GM23338 (cell line): ENCODE measurements around the gene TRNP1. TPM values are rescaled to one million over a fixed set of nuclear protein-coding genes. Genes with fewer than 3 reads are reported as not detected.

ENCODE experiments used
- ATAC-seq: fragments of 200-7000 bp; cut with Tn5 transposase; 3 replicates; pipeline ENCODE4 v1.9.1; 2020
- DNase-seq: peaks from one replicate; pipeline ENCODE4 v3.0.0-alpha.2; 2015; ENCODE audit warnings: low spot score
- H2AFZ ChIP-seq: fragments of 200-600 bp; sonication (generic); 2 replicates; pipeline ENCODE4 v1.8.0; 2016; ENCODE audit warnings: antibody characterized with exemption, mild to moderate bottlenecking, moderate library complexity
- H3F3A ChIP-seq: fragments of 200-600 bp; sonication (generic); replicated peaks from 2 replicates; pipeline ENCODE4 v1.8.0; 2017; ENCODE audit warnings: antibody characterized with exemption, mixed run types, low read depth
- H3K27ac ChIP-seq: fragments of 200-600 bp; sonication (generic); 2 replicates; pipeline ENCODE4 v1.6.1; 2016; ENCODE audit warnings: low read depth
- H3K27me3 ChIP-seq: fragments of 200-600 bp; sonication (generic); 2 replicates; pipeline ENCODE4 v1.8.0; 2016; ENCODE audit warnings: mild to moderate bottlenecking, mixed run types, moderate library complexity; ENCODE audit not compliant: insufficient read depth
- H3K36me3 ChIP-seq: fragments of 200-600 bp; sonication (generic); 2 replicates; pipeline ENCODE4 v1.8.0; 2016; ENCODE audit warnings: mild to moderate bottlenecking; ENCODE audit not compliant: insufficient read depth
- H3K4me1 ChIP-seq: fragments of 200-600 bp; sonication (generic); 2 replicates; pipeline ENCODE4 v1.8.0; 2016; ENCODE audit warnings: mild to moderate bottlenecking, moderate library complexity; ENCODE audit not compliant: insufficient read depth
- H3K4me2 ChIP-seq: fragments of 200-600 bp; sonication (generic); 2 replicates; pipeline ENCODE4 v1.7.1; 2017; ENCODE audit warnings: mixed run types
- H3K4me3 ChIP-seq: fragments of 200-600 bp; sonication (generic); 2 replicates; pipeline ENCODE4 v1.6.1; 2016; ENCODE audit warnings: mixed run types
- H3K79me2 ChIP-seq: fragments of 200-600 bp; sonication (generic); replicated peaks from 2 replicates; pipeline ENCODE4 v1.8.0; 2017; ENCODE audit warnings: mild to moderate bottlenecking; ENCODE audit not compliant: insufficient read depth
- H3K9me2 ChIP-seq: fragments of 200-600 bp; sonication (generic); 2 replicates; pipeline ENCODE4 v1.8.0; 2017; ENCODE audit not compliant: insufficient read depth
- H4K20me1 ChIP-seq: fragments of 200-600 bp; sonication (generic); replicated peaks from 2 replicates; pipeline ENCODE4 v1.8.0; 2017; ENCODE audit warnings: mild to moderate bottlenecking; ENCODE audit not compliant: insufficient read depth
- H3K27ac Mint-ChIP-seq: 2 replicates; pipeline ENCODE4 v1.8.0; 2020; ENCODE audit warnings: inconsistent platforms, mild to moderate bottlenecking, moderate library complexity, mixed read lengths
- H3K27me3 Mint-ChIP-seq: 3 replicates; pipeline ENCODE4 v1.8.0; 2022; ENCODE audit warnings: low read depth, mild to moderate bottlenecking, moderate library complexity, mixed read lengths, inconsistent platforms; ENCODE audit not compliant: insufficient read depth, poor library complexity
- H3K36me3 Mint-ChIP-seq: 3 replicates; pipeline ENCODE4 v1.8.0; 2021; ENCODE audit warnings: low read depth, mild to moderate bottlenecking, inconsistent platforms, moderate library complexity, mixed read lengths
- H3K4me1 Mint-ChIP-seq: 3 replicates; pipeline ENCODE4 v1.8.0; 2020; ENCODE audit warnings: mild to moderate bottlenecking, inconsistent platforms, mixed read lengths
- H3K4me3 Mint-ChIP-seq: 3 replicates; pipeline ENCODE4 v1.8.0; 2021; ENCODE audit warnings: moderate library complexity, mild to moderate bottlenecking, inconsistent platforms, mixed read lengths
- H3K9me3 Mint-ChIP-seq: 3 replicates; pipeline ENCODE4 v1.8.0; 2020; ENCODE audit warnings: moderate library complexity, mild to moderate bottlenecking, inconsistent platforms, mixed read lengths
- CREB1 ChIP-seq: fragments of 250-450 bp; sonication (Bioruptor Pico); IDR thresholded peaks from 2 replicates; pipeline ENCODE4 v1.5.0; 2020; ENCODE audit warnings: low read depth, mild to moderate bottlenecking, moderate library complexity
- EZH2 ChIP-seq: fragments of 200-600 bp; sonication (generic); IDR thresholded peaks from one replicate; pipeline ENCODE4 v1.8.0; 2017; ENCODE audit warnings: antibody characterized with exemption, mild to moderate bottlenecking, low read depth; ENCODE audit not compliant: unreplicated experiment
- EZH2phosphoT487 ChIP-seq: fragments of 200-600 bp; sonication (generic); IDR thresholded peaks from one replicate; pipeline ENCODE4 v1.8.1; 2018; ENCODE audit warnings: antibody characterized with exemption; ENCODE audit not compliant: unreplicated experiment
- JUNB ChIP-seq: IDR thresholded peaks from one replicate; pipeline ENCODE4 v1.6.1; 2016; ENCODE audit warnings: antibody characterized with exemption; ENCODE audit not compliant: unreplicated experiment
- NANOG ChIP-seq: IDR thresholded peaks from 2 replicates; pipeline ENCODE4 v1.6.1; 2016; ENCODE audit warnings: antibody characterized with exemption, borderline replicate concordance
- STAT1 ChIP-seq: IDR thresholded peaks from one replicate; pipeline ENCODE4 v1.6.1; 2016; ENCODE audit warnings: antibody characterized with exemption; ENCODE audit not compliant: unreplicated experiment
- ZNF331 ChIP-seq: fragments of 250-450 bp; sonication (Bioruptor Pico); IDR thresholded peaks from 2 replicates; pipeline ENCODE4 v1.5.0; 2020; ENCODE audit warnings: low read depth, mild to moderate bottlenecking, moderate library complexity
- polyA plus RNA-seq: library from polyadenylated mRNA; unstranded; fragments of >200 nt; fragmentation: Nextera tagmentation; extraction: Ambion mirVana; gene quantifications from 2 replicates; pipeline ENCODE4 v1.2.1, GENCODE V29; 2016
- total RNA-seq: library from RNA; depleted of rRNA; stranded (reverse); fragments of >200 nt; shearing (Covaris generic); gene quantifications from 2 replicates; pipeline ENCODE4 v1.2.3, GENCODE V29; 2014
- TF ChIP-seq, protein P1 (sequence below): IDR thresholded peaks from one replicate; pipeline ENCODE4 v1.6.1; 2018; ENCODE audit warnings: antibody characterized with exemption; ENCODE audit not compliant: unreplicated experiment
- TF ChIP-seq, protein P2 (sequence below), 2 experiments: fragments of 200-600 bp in 1 of 2; sonication (generic) in 1 of 2; conservative IDR thresholded peaks; 2 replicates each; pipeline versions ENCODE4 v1.5.1 to v1.6.1; 2016 to 2017; ENCODE audit warnings: antibody characterized with exemption in 2 of 2, low read depth in 2 of 2, mild to moderate bottlenecking in 2 of 2, moderate library complexity in 1 of 2

The TRNP1 gene
- total and polyA plus RNA-seq, 2 experiments from 2014 or later, result 21.2 to 54.3 TPM

DNA sequence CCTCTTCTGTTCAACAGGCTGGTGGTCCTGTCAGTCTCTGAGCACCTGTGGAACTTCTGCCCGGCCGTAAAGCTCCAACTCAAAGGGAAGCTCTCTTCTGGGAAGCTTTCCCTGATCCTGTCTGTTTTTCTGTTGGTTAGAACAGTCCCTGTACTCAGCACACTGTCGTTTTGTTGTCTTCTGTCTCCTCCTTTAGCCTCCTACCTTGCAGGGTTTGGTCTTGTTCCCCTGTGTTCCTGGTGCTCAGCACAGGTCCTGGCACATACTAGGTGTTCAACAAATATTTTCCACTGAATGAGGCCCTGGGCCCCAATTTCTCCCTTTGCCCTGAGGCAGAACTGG, 32.9 kb upstream of the TRNP1 start:
- Mint-ChIP-seq H3K36me3 (peaks cover 12% of the 10 kb centered on the region), H3K9me3 (peaks cover 2% of the 10 kb centered on the region; the same call in 1 of the 3 replicates), H3K27me3 (peaks cover 8% of the 10 kb centered on the region), H3K4me3 (peak overlapping the region; percentile 79), H3K4me1 (peaks cover 7% of the 10 kb centered on the region; the same call in 2 of the 3 replicates), H3K27ac (peak overlapping the region; percentile 61)
- Histone ChIP-seq H3K36me3 (no peaks in the 10 kb centered on the region; the same call in 1 of the 2 replicates), H3K4me2 (peak overlapping the region; percentile 84), H3K79me2 (peaks cover 10% of the 10 kb centered on the region), H3K4me3 (peak overlapping the region; percentile 96), H4K20me1 (0 out of 2 replicates have a peak, but pooled peaks cover 4% of the 10 kb centered on the region), H3K27ac (peak overlapping the region; percentile 83), H3K27me3 (no peaks in the 10 kb centered on the region), H3K4me1 (peaks cover 22% of the 10 kb centered on the region; the same call in 1 of the 2 replicates), H3K9me2 (no peaks in the 10 kb centered on the region), H3F3A (peaks cover 6% of the 10 kb centered on the region; the same call in 1 of the 2 replicates), H2AFZ (peak overlapping the region; percentile 52)
- TF ChIP-seq ZNF331 (CRISPR knock-in tag) (no peak), JUNB (no peak), CREB1 (no peak), EZH2 (no peak), NANOG (no peak)
- TF ChIP-seq, protein P1, sequence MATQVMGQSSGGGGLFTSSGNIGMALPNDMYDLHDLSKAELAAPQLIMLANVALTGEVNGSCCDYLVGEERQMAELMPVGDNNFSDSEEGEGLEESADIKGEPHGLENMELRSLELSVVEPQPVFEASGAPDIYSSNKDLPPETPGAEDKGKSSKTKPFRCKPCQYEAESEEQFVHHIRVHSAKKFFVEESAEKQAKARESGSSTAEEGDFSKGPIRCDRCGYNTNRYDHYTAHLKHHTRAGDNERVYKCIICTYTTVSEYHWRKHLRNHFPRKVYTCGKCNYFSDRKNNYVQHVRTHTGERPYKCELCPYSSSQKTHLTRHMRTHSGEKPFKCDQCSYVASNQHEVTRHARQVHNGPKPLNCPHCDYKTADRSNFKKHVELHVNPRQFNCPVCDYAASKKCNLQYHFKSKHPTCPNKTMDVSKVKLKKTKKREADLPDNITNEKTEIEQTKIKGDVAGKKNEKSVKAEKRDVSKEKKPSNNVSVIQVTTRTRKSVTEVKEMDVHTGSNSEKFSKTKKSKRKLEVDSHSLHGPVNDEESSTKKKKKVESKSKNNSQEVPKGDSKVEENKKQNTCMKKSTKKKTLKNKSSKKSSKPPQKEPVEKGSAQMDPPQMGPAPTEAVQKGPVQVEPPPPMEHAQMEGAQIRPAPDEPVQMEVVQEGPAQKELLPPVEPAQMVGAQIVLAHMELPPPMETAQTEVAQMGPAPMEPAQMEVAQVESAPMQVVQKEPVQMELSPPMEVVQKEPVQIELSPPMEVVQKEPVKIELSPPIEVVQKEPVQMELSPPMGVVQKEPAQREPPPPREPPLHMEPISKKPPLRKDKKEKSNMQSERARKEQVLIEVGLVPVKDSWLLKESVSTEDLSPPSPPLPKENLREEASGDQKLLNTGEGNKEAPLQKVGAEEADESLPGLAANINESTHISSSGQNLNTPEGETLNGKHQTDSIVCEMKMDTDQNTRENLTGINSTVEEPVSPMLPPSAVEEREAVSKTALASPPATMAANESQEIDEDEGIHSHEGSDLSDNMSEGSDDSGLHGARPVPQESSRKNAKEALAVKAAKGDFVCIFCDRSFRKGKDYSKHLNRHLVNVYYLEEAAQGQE, result no peak
- no peak for DNase-seq
- no peak for ATAC-seq

DNA sequence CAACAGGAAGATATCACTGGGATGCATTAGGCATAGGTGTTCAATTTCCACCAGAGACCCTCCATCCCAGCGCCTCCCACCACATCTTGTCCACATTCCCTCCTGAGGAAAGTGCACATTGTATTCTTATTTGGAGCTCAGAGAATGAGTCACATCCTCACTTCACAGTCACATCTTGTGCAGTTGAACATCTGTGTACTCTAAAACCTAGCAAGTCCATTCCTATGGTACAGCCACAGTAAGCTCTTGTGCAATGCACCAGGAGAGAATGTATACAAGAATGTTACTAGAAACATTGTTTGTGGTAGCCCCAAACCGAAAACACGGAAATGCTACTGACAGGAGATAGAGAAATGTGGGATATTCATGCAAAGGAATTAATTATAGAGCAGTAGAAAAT, 31.7 kb upstream of the TRNP1 start:
- Histone ChIP-seq H3K4me2 (no peak overlapping the region), H3K36me3 (no peaks in the 10 kb centered on the region; the same call in 1 of the 2 replicates), H3K4me3 (no peak overlapping the region), H3F3A (peaks cover 6% of the 10 kb centered on the region; the same call in 1 of the 2 replicates), H2AFZ (no peak overlapping the region), H3K4me1 (peaks cover 25% of the 10 kb centered on the region; the same call in 1 of the 2 replicates), H3K27me3 (no peaks in the 10 kb centered on the region), H3K27ac (no peak overlapping the region), H3K79me2 (peaks cover 10% of the 10 kb centered on the region), H3K9me2 (no peaks in the 10 kb centered on the region), H4K20me1 (0 out of 2 replicates have a peak, but pooled peaks cover 4% of the 10 kb centered on the region)
- peaks cover 5% of the 10 kb centered on the region for H3K36me3 Mint-ChIP-seq
- H3K4me1 Mint-ChIP-seq, result peaks cover 11% of the 10 kb centered on the region
- no peak overlapping the region for H3K27ac Mint-ChIP-seq
- ATAC-seq (no peak), DNase-seq (no peak)
- peaks cover 14% of the 10 kb centered on the region for H3K27me3 Mint-ChIP-seq
- TF ChIP-seq EZH2phosphoT487 (no peak), STAT1 (no peak), JUNB (no peak)
- TF ChIP-seq, protein P1, result no peak
- TF ChIP-seq, protein P2, sequence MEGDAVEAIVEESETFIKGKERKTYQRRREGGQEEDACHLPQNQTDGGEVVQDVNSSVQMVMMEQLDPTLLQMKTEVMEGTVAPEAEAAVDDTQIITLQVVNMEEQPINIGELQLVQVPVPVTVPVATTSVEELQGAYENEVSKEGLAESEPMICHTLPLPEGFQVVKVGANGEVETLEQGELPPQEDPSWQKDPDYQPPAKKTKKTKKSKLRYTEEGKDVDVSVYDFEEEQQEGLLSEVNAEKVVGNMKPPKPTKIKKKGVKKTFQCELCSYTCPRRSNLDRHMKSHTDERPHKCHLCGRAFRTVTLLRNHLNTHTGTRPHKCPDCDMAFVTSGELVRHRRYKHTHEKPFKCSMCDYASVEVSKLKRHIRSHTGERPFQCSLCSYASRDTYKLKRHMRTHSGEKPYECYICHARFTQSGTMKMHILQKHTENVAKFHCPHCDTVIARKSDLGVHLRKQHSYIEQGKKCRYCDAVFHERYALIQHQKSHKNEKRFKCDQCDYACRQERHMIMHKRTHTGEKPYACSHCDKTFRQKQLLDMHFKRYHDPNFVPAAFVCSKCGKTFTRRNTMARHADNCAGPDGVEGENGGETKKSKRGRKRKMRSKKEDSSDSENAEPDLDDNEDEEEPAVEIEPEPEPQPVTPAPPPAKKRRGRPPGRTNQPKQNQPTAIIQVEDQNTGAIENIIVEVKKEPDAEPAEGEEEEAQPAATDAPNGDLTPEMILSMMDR (conservative IDR thresholded peaks at IDR 0.05; ENCODE audit: low read depth in 2 of 2), result no peak
- H3K4me3 Mint-ChIP-seq, result 0 out of 3 replicates have a peak overlapping the region, but pooled peaks have one; percentile 25
- H3K9me3 Mint-ChIP-seq, result 0 out of 3 replicates have a peak, but pooled peaks cover 2% of the 10 kb centered on the region
